D721Med (cell line): Measurements from ENCODE around the gene ADAM23.
A peak's percentile ranks its signal among the peaks of the same experiment; 100 is the strongest.

ENCODE experiments used
- DNase-seq: peaks from one replicate; pipeline ENCODE4 v3.0.0; 2011; ENCODE audit warnings: low spot score; ENCODE audit not compliant: insufficient read length
- FAIRE-seq: peaks from 2 replicates; lab custom pipeline; 2011; peaks lifted over from hg19 to GRCh38; lab: Jason Lieb, UNC
- TF ChIP-seq, protein P1 (sequence below): IDR thresholded peaks from 2 replicates; pipeline ENCODE4 v1.5.1; 2012; ENCODE audit warnings: mild to moderate bottlenecking, control low read depth; ENCODE audit not compliant: insufficient read depth; ENCODE audit errors: missing control alignments

ADAM23 gene

DNA sequence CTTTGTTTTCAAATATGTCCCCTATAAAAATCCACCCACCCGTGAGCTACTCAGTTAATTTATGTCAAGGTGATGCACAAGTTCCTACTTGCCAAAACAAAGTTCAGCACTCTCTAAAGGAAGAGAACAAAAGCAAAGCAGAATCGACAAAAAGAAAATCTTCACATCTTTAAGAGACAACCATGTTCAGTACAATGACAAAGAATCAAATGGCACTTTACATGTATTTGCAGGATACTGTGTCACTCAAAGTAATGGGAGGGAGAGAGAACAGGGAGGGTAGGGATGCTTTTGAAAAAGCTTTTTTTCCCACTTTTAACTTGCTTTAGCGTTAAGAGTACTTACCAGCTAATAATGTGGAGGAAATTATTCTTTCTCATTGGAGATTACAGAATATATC, 159.9 kb downstream of the ADAM23 start:
- DNase-seq (no peak), FAIRE-seq (no peak)
- TF ChIP-seq, protein P1, sequence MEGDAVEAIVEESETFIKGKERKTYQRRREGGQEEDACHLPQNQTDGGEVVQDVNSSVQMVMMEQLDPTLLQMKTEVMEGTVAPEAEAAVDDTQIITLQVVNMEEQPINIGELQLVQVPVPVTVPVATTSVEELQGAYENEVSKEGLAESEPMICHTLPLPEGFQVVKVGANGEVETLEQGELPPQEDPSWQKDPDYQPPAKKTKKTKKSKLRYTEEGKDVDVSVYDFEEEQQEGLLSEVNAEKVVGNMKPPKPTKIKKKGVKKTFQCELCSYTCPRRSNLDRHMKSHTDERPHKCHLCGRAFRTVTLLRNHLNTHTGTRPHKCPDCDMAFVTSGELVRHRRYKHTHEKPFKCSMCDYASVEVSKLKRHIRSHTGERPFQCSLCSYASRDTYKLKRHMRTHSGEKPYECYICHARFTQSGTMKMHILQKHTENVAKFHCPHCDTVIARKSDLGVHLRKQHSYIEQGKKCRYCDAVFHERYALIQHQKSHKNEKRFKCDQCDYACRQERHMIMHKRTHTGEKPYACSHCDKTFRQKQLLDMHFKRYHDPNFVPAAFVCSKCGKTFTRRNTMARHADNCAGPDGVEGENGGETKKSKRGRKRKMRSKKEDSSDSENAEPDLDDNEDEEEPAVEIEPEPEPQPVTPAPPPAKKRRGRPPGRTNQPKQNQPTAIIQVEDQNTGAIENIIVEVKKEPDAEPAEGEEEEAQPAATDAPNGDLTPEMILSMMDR, result no peak

DNA sequence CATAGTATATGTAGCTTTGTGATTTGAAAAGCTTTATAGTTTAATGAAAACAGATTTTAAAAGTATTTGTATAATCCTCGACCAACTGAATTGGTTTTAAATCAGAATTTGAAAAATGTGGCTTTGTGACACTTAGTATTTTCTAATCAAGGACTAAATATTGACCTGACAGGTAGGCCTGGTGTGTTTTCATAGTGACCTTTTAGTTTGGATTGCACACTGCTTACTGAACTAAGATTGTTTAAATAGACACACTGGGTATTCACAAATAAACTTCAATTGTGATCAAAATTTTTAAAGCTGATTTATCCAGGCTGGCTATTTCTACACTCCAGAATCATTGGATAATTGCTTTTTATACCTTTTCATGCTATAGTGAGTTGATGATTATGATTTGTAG, 167.1 kb downstream of the ADAM23 start:
- DNase-seq (no peak), FAIRE-seq (no peak)
- TF ChIP-seq, protein P1, result no peak

DNA sequence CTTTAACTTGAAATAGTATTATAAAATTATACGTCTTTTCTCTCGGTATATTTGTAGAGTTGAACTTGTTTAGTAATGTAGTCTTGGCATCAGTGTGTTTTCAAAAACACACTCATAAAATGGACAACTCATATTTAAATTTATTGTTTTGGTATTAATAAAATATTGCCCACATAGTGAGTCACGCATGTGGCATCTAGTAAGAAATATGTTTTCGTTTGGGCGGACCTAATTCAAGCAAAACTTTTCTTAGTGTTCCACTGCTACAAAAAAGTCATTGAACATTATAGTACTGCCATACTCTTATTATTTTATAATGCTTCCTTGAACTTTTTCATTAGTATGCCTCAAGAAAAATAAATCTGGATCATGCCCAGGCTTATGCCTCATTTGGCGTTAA, 167.9 kb downstream of the ADAM23 start:
- DNase-seq (no peak), FAIRE-seq (no peak)

DNA sequence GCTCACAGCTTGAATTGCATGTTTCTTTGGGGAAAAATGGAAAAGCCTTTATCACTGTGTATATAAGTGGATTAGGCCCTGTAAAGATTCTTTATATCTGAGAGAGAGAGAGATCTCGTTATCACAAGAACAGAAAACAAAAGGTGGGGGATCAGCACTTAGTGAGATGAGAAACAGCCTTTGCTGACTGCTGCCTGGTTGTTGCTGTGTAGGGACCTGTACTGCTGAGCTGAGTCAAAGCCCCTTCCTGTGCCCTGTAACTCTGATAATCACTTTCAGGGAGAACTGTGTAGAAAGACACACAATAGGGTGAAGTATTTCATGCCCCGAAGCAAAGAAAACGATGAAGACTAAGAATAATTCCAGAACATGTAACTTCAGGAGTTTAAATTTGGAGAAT, 168.4 kb downstream of the ADAM23 start:
- TF ChIP-seq, protein P1, result no peak
- DNase-seq (no peak), FAIRE-seq (peak; percentile 16)

More for the DNA sequence above, 167.9 kb downstream of the ADAM23 start:
- TF ChIP-seq, protein P1, result no peak

DNA sequence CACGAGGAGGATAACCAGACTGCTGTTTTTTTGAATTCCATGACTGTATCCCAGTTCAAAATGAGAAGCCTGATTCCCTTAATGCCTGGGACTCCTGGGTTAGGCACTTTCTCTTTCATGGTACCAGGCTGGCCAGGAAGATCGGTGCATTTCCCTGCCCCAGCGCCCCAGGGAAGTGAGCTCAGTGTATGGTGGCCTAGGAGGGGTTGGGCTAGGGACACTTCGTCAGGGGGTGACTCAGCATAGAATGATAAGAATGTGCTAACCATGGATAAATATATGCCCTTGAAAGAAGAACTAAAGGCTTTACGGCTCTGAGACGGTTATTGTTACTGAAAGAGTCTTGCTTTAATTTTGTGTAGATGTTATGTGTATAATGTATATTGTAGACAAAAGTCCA, 171.5 kb downstream of the ADAM23 start:
- DNase-seq (no peak), FAIRE-seq (no peak)
- TF ChIP-seq, protein P1, result no peak

DNA sequence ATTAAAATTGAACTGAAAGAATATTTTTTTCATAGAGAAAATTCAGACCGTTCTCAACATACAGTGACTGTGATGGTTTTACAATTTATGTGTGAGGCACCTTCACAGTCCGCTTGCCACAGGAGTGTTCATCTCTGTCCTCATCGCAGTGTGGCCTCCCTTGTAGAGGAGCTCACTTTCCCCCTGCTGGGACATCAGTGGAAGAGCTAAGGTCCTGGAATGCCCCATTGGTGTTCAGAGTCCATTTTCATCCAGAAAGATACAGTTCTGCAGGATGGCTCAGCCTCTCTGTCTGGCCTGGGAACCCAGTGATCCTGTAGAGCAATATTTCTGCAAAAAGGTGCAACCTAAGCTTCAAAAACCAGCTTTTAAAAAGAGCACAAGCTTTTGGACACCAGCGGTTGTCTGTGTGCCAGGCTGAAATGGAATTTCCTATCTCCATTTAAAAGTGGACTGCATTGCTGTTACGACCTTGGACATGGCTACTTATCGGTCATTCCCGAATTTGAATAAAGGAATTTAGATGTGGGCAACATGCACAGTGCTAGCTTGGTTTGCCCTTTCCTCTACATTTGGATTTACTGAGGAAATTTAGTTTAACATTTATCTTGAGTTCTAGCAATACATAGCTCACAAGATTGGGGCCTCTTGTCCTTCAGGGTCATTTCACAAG, 172.2 kb downstream of the ADAM23 start:
- DNase-seq, result no peak
- TF ChIP-seq, protein P1, result no peak
- no peak for FAIRE-seq

DNA sequence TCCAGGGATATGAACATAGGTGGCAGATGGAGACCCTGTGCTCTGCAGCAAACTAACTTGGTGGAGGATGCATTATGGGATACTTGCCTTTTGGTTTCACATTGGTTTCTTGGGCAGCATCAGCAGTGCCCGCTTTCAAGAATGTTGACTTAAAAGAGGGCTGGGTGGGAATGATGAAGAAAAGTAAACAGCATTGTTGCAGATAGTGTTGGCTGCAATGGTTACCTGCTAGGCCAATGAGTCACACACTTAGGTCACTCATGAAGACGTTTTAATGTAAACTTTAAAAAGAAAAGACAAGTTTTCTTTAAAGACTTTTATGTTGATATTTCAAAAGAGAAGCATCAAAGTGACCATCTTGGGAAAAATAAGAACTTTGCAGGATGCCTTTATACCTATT, 172.8 kb downstream of the ADAM23 start:
- FAIRE-seq (no peak), DNase-seq (no peak)
- TF ChIP-seq, protein P1, result no peak
